EH (cell line): ENCODE measurements around the gene FIGLA.

ENCODE experiments used
- DNase-seq: peaks from one replicate; pipeline ENCODE4 v3.0.0-alpha.2; 2015; ENCODE audit warnings: low read depth

The FIGLA gene

GRCh38 chr2:70775141-70775540 lies 15.3 kb downstream of the FIGLA start:
- DNase-seq: no peak

GRCh38 chr2:70772486-70773155 lies 17.8 kb downstream of the FIGLA start:
- no peak for DNase-seq

GRCh38 chr2:70771446-70771845 lies 19.0 kb downstream of the FIGLA start:
- no peak for DNase-seq

GRCh38 chr2:70769450-70769849 lies 21.0 kb downstream of the FIGLA start:
- no peak for DNase-seq

GRCh38 chr2:70768590-70769085 lies 21.8 kb downstream of the FIGLA start:
- no peak for DNase-seq

- peak; percentile 21 for DNase-seq
Observed at GRCh38 chr2:70767699-70768589, 22.5 kb downstream of the FIGLA start, which contains the start of gene ADD2. ADD2 (minus strand) TSS chr2:70768200; CDS start chr2:70706408, 61,792 bp downstream.

GRCh38 chr2:70767079-70767698 lies 23.3 kb downstream of the FIGLA start:
- no peak for DNase-seq

GRCh38 chr2:70766357-70767078 lies 23.9 kb downstream of the FIGLA start:
- no peak for DNase-seq

GRCh38 chr2:70765507-70765906 lies 24.9 kb downstream of the FIGLA start:
- DNase-seq: no peak

GRCh38 chr2:70759446-70759845 lies 31.0 kb downstream of the FIGLA start:
- no peak for DNase-seq

GRCh38 chr2:70757966-70758365 lies 32.5 kb downstream of the FIGLA start:
- no peak for DNase-seq

GRCh38 chr2:70757360-70757759 lies 33.1 kb downstream of the FIGLA start:
- no peak for DNase-seq

GRCh38 chr2:70756128-70756527 lies 34.3 kb downstream of the FIGLA start:
- no peak for DNase-seq

- DNase-seq: no peak
Observed at GRCh38 chr2:70753902-70754301, 36.5 kb downstream of the FIGLA start.

GRCh38 chr2:70753031-70753430 lies 37.4 kb downstream of the FIGLA start:
- DNase-seq: no peak

- no peak for DNase-seq
Observed at GRCh38 chr2:70752396-70752795, 38.0 kb downstream of the FIGLA start.

GRCh38 chr2:70751881-70752280 lies 38.6 kb downstream of the FIGLA start:
- DNase-seq: no peak

GRCh38 chr2:70750320-70750719 lies 40.1 kb downstream of the FIGLA start:
- no peak for DNase-seq

GRCh38 chr2:70748002-70748784 lies 42.2 kb downstream of the FIGLA start:
- DNase-seq: no peak

GRCh38 chr2:70747284-70747683 lies 43.2 kb downstream of the FIGLA start:
- DNase-seq: no peak
